ENCODE measurements around the gene ADAMTS12. TPM values are rescaled to one million over a fixed set of nuclear protein-coding genes. Genes with fewer than 3 reads are reported as not detected.

The ADAMTS12 gene
- total and polyA plus RNA-seq, 10 of the 15 experiments (the other 5 are each of a cell fraction or from before 2014, with no cell fraction given): 0.11 to 35.8 (median 20.7) TPM

DNA sequence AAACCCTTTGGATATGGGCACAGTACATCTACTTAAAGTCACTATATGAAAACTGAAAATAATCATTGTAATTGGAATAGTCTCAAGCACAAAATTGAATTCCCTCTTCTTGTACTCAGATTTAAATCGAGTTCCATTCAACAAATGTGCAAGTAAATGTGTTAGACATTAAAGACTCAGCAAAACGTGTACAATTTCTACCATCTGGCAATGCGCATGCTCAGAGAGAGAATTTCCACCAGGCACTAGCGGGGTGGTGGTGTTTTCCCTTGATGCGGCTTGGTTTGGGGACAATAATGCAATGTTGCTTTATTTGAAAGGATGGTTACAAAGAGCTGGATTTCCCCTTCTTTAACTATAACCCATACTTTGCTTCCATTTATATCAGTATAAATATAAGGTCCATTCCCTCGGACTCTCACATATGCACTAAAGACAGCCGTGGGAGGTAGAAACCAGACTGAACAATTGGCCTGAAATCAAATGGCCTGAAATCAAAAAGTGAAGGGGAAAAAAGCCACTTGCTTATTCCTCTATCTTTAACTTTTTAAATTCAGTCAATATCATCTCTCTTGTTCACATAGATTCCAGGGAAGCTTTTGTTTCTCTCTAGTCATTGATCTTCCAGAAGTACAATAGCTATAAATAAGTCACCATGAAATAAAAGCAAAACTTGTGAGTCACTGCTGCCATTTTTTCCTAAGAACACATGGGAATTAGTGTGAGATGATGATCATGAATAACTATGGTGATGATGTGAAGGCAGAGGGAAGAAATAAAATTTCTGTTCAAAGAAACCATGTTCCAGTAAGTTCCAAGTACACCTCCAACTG lies 59.2 kb downstream of the ADAMTS12 start:
- DNase-seq (ENCODE audit: low read depth, low spot score) (no peak), FAIRE-seq (peak; percentile 62)

DNA sequence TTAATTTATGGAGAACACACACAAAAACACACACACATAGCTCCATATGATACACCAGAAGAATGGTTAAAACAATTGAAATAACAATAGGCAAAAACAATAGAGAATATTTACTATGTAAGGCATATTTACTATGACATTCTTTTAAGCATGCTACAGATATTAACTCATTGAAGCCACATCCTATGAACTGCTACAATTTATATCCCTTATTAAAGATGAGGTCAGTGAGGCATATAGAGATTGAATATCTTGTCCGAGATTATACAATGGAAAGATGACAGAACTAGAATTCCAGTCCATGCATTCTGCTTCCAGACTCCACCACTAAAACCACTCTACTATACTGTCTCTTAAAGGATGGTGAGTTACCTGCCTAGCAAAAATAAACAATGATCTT lies 60.7 kb downstream of the ADAMTS12 start:
- Histone ChIP-seq H3K79me2 (ENCODE audit: control insufficient read depth, insufficient read depth, low read length) (no peaks in the 10 kb centered on the region), H3K27me3 (replicated peaks in 1 of 2; ENCODE audit: control insufficient read depth in 2 of 2, insufficient read depth in 2 of 2, low read length in 1 of 2) (no peaks in the 10 kb centered on the region), H4K20me1 (ENCODE audit: control insufficient read depth, insufficient read depth) (no peaks in the 10 kb centered on the region), H2AFZ (ENCODE audit: control insufficient read depth, low read depth, low read length) (no peak overlapping the region), H3K9ac (ENCODE audit: control insufficient read depth, insufficient read depth, low read length) (no peak overlapping the region), H3K27ac (ENCODE audit: control insufficient read depth, insufficient read depth) (no peak overlapping the region), H3K4me2 (ENCODE audit: control insufficient read depth, insufficient read depth) (no peak overlapping the region), H3K4me1 (ENCODE audit: control insufficient read depth, insufficient read depth, low read length) (peaks cover 1% of the 10 kb centered on the region), H3K4me3 (no peak overlapping the region), H3K9me3 (replicated peaks; ENCODE audit: control insufficient read depth, insufficient read depth, low read length) (no peaks in the 10 kb centered on the region; the same call in 2 of the 3 replicates), H3K36me3 (ENCODE audit: control insufficient read depth in 2 of 2, insufficient read depth in 2 of 2, low read length in 1 of 2) (no peaks in the 10 kb centered on the region)
- RAD21 ChIA-PET (ENCODE audit: unreplicated experiment): interaction anchor here (1.1 kb wide), 1 partner anchor 9 kb away, joined by 5 read pairs; no protein-coding TSS in a partner anchor
- SMC1A ChIA-PET (ENCODE audit: uncharacterized antibody, unreplicated experiment): interaction anchor here (1.2 to 1.7 kb wide), 3 partner anchors 10 to 103 kb away, joined by 3 to 5 read pairs (median 5); no protein-coding TSS in a partner anchor
- intact Hi-C loops (cut with micrococcal nuclease; ENCODE audit: unreplicated experiment) (no loop called here), in situ Hi-C loops (cut with MboI) (no loop called here)
- CTCF ChIA-PET: interaction anchor here (1.6 to 1.9 kb wide), 2 partner anchors 9 to 139 kb away, joined by 3 to 5 read pairs; no protein-coding TSS in a partner anchor
- FAIRE-seq (no peak), DNase-seq (ENCODE audit: low read depth, low spot score) (no peak), ATAC-seq (no peak)
- POLR2A ChIA-PET: no interaction called here
- 95% methylated on average over 1 of the region's 1 CpG for WGBS (ENCODE audit: insufficient coverage, insufficient replicate concordance, low lambda C conversion rate, missing lambda C conversion rate)
- no TSS peak for BruUV-seq (replicated peaks)
- TF ChIP-seq, protein P1, sequence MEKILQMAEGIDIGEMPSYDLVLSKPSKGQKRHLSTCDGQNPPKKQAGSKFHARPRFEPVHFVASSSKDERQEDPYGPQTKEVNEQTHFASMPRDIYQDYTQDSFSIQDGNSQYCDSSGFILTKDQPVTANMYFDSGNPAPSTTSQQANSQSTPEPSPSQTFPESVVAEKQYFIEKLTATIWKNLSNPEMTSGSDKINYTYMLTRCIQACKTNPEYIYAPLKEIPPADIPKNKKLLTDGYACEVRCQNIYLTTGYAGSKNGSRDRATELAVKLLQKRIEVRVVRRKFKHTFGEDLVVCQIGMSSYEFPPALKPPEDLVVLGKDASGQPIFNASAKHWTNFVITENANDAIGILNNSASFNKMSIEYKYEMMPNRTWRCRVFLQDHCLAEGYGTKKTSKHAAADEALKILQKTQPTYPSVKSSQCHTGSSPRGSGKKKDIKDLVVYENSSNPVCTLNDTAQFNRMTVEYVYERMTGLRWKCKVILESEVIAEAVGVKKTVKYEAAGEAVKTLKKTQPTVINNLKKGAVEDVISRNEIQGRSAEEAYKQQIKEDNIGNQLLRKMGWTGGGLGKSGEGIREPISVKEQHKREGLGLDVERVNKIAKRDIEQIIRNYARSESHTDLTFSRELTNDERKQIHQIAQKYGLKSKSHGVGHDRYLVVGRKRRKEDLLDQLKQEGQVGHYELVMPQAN (conservative IDR thresholded peaks at IDR 0.05): no peak
- no peak for TF ChIP-seq NFYB (IDR thresholded peaks at IDR 0.05; ENCODE audit: insufficient read depth, low read depth, low read length)
- no peak for TF ChIP-seq RFX5 (IDR thresholded peaks at IDR 0.05; ENCODE audit: low read depth, low read length)
- TF ChIP-seq CREB1 (IDR thresholded peaks at IDR 0.05; ENCODE audit: low read depth): no peak
- TF ChIP-seq IRF4 (IDR thresholded peaks at IDR 0.05; ENCODE audit: low read depth, low read length): no peak
- TF ChIP-seq LARP7 (IDR thresholded peaks at IDR 0.05): no peak
- no peak for TF ChIP-seq NFIC (IDR thresholded peaks at IDR 0.05; ENCODE audit: low read depth, low read length)
- TF ChIP-seq POU2F2 (IDR thresholded peaks at IDR 0.05; ENCODE audit: borderline replicate concordance, low read depth, low read length): no peak
- no peak for TF ChIP-seq ZBTB33 (IDR thresholded peaks at IDR 0.05)
- no peak for TF ChIP-seq SMAD5 (IDR thresholded peaks at IDR 0.05; ENCODE audit: low read depth)
- TF ChIP-seq DPF2 (IDR thresholded peaks at IDR 0.05): no peak
- TF ChIP-seq ZNF24 (IDR thresholded peaks at IDR 0.05): no peak

More for the DNA sequence above, 59.2 kb downstream of the ADAMTS12 start:
- 66% methylated on average over 7 of the region's 7 CpGs for WGBS (ENCODE audit: insufficient coverage, insufficient replicate concordance, low lambda C conversion rate, missing lambda C conversion rate)
- RAD21 ChIA-PET (ENCODE audit: unreplicated experiment): interaction anchor here (0.7 to 1.5 kb wide), 5 partner anchors 8 to 394 kb away, joined by 3 to 4 read pairs (median 3); no protein-coding TSS in a partner anchor
- CTCF ChIA-PET: interaction anchor here (1.1 to 2.2 kb wide), 4 partner anchors 10 to 137 kb away, joined by 3 to 6 read pairs (median 4); no protein-coding TSS in a partner anchor
- no peaks in the 10 kb centered on the region; the same call in 2 of the 3 replicates for H3K9me3 ChIP-seq (replicated peaks; ENCODE audit: control insufficient read depth, insufficient read depth, low read length)
- no peak overlapping the region for H3K27ac ChIP-seq (ENCODE audit: control insufficient read depth, insufficient read depth)
- H2AFZ ChIP-seq (ENCODE audit: control insufficient read depth, low read depth, low read length): no peak overlapping the region
- SMC1A ChIA-PET (ENCODE audit: uncharacterized antibody, unreplicated experiment): interaction anchor here (0.6 to 2.1 kb wide), 10 partner anchors 8 to 739 kb away, joined by 3 to 11 read pairs (median 4); no protein-coding TSS in a partner anchor
- ATAC-seq: no peak
- H3K9ac ChIP-seq (ENCODE audit: control insufficient read depth, insufficient read depth, low read length): no peak overlapping the region
- POLR2A ChIA-PET: no interaction called here
- H3K4me2 ChIP-seq (ENCODE audit: control insufficient read depth, insufficient read depth): 0 out of 2 replicates have a peak overlapping the region, but pooled peaks have one; percentile 8
- no TSS peak for BruUV-seq (replicated peaks)
- H4K20me1 ChIP-seq (ENCODE audit: control insufficient read depth, insufficient read depth): no peaks in the 10 kb centered on the region
- no peaks in the 10 kb centered on the region for H3K79me2 ChIP-seq (ENCODE audit: control insufficient read depth, insufficient read depth, low read length)
- H3K4me1 ChIP-seq (ENCODE audit: control insufficient read depth, insufficient read depth, low read length): peaks cover 7% of the 10 kb centered on the region
- H3K27me3 ChIP-seq (replicated peaks in 1 of 2; ENCODE audit: control insufficient read depth in 2 of 2, insufficient read depth in 2 of 2, low read length in 1 of 2): no peaks in the 10 kb centered on the region
- in situ Hi-C loops (cut with MboI): no loop called here
- no peaks in the 10 kb centered on the region for H3K36me3 ChIP-seq (ENCODE audit: control insufficient read depth in 2 of 2, insufficient read depth in 2 of 2, low read length in 1 of 2)
- TF ChIP-seq RUNX3 (IDR thresholded peaks at IDR 0.05; ENCODE audit: low read length): peak; percentile 22; the same call in 1 of the 2 replicates
- TF ChIP-seq KAT2A (conservative IDR thresholded peaks at IDR 0.05; ENCODE audit: control insufficient read depth, low read depth, low read length): no peak
- H3K4me3 ChIP-seq: no peak overlapping the region
- intact Hi-C loops (cut with micrococcal nuclease; ENCODE audit: unreplicated experiment): no loop called here
